DND-41 (cell line): Measurements from ENCODE around the gene ICE2.
"Not testable (repeated sequence)": the region's sequence is repeated elsewhere in the genome, so short reads cannot be mapped to it uniquely, and the experiment has no call there.

Source experiments
- ATAC-seq: fragments of 200-7000 bp; cut with Tn5 transposase; 3 replicates; pipeline ENCODE4 v1.9.1; 2021; ENCODE audit warnings: low read depth; ENCODE audit not compliant: insufficient read depth
- DNase-seq: peaks from one replicate; pipeline ENCODE4 v3.0.0-alpha.2; 2020
- H2AFZ ChIP-seq: 2 replicates; pipeline ENCODE4 v1.6.0; 2012; ENCODE audit warnings: low read depth, low read length
- H3K27ac ChIP-seq: 2 replicates; pipeline ENCODE4 v1.5.1; 2012; ENCODE audit warnings: low read length, inconsistent platforms
- H3K27me3 ChIP-seq: fragments of 200-600 bp; sonication (generic); 2 replicates; pipeline ENCODE4 v1.6.0; 2012; ENCODE audit warnings: low read length, mild to moderate bottlenecking, inconsistent platforms; ENCODE audit not compliant: insufficient read depth, poor library complexity
- H3K36me3 ChIP-seq: 2 replicates; pipeline ENCODE4 v1.5.1; 2012; ENCODE audit warnings: low read length, inconsistent platforms; ENCODE audit not compliant: insufficient read depth
- H3K4me1 ChIP-seq: 2 replicates; pipeline ENCODE4 v1.5.1; 2012; ENCODE audit warnings: mild to moderate bottlenecking, low read length; ENCODE audit not compliant: insufficient read depth
- H3K4me2 ChIP-seq: 2 replicates; pipeline ENCODE4 v1.6.0; 2012; ENCODE audit warnings: mild to moderate bottlenecking, moderate library complexity, low read length, inconsistent platforms; ENCODE audit not compliant: insufficient read depth
- H3K4me3 ChIP-seq, 2 experiments: fragments of 200-600 bp in 1 of 2; shearing (Covaris generic) in 1 of 2; 2 replicates each; pipeline ENCODE4 v1.5.1; 2012 to 2016; ENCODE audit warnings: inconsistent platforms in 2 of 2, low read length in 2 of 2, mild to moderate bottlenecking in 2 of 2, low read depth in 1 of 2, moderate library complexity in 1 of 2
- H3K79me2 ChIP-seq: 2 replicates; pipeline ENCODE4 v1.6.0; 2012; ENCODE audit warnings: low read length, inconsistent platforms; ENCODE audit not compliant: insufficient read depth
- H3K9ac ChIP-seq: 2 replicates; pipeline ENCODE4 v1.6.0; 2012; ENCODE audit warnings: low read depth, mild to moderate bottlenecking, inconsistent platforms, low read length, moderate library complexity
- H3K9me3 ChIP-seq: 2 replicates; pipeline ENCODE4 v1.5.1; 2012; ENCODE audit warnings: low read length, moderate library complexity, mild to moderate bottlenecking, inconsistent platforms; ENCODE audit not compliant: insufficient read depth, severe bottlenecking
- H4K20me1 ChIP-seq: 2 replicates; pipeline ENCODE4 v1.6.0; 2012; ENCODE audit warnings: low read length; ENCODE audit not compliant: insufficient read depth
- CTCF ChIP-seq: IDR thresholded peaks from 2 replicates; pipeline ENCODE4 v1.5.1; 2012; ENCODE audit warnings: borderline replicate concordance, low read length, moderate library complexity, mild to moderate bottlenecking; ENCODE audit not compliant: poor library complexity, severe bottlenecking; ENCODE audit errors: extremely low read depth
- EZH2 ChIP-seq: IDR thresholded peaks from 3 replicates; pipeline ENCODE4 v1.6.1; 2012; ENCODE audit warnings: borderline replicate concordance, low read depth, mild to moderate bottlenecking, moderate library complexity, low read length, inconsistent platforms; ENCODE audit not compliant: severe bottlenecking

The ICE2 gene

GRCh38 chr15:60413231-60413824 lies 65.6 kb downstream of the ICE2 start:
- TF ChIP-seq CTCF = no peak
- no peak for TF ChIP-seq EZH2
- H4K20me1 ChIP-seq = no peaks in the 10 kb centered on the region
- no peaks in the 10 kb centered on the region for H3K36me3 ChIP-seq
- H3K9me3 ChIP-seq = no peaks in the 10 kb centered on the region
- H3K27ac ChIP-seq = no peak overlapping the region
- DNase-seq (no peak), ATAC-seq (no peak)
- H3K9ac ChIP-seq = no peak overlapping the region
- no peaks in the 10 kb centered on the region for H3K79me2 ChIP-seq
- peaks cover 5% of the 10 kb centered on the region; the same call in 1 of the 2 replicates for H3K4me1 ChIP-seq
- no peak overlapping the region for H2AFZ ChIP-seq
- H3K4me3 ChIP-seq = no peak overlapping the region
- H3K4me2 ChIP-seq = no peak overlapping the region
- no peaks in the 10 kb centered on the region for H3K27me3 ChIP-seq

- not testable (repeated sequence) for H3K4me3 ChIP-seq, H4K20me1 ChIP-seq, H2AFZ ChIP-seq, H3K4me1 ChIP-seq, H3K36me3 ChIP-seq, H3K79me2 ChIP-seq, H3K27me3 ChIP-seq, DNase-seq, H3K9ac ChIP-seq, H3K9me3 ChIP-seq, H3K4me2 ChIP-seq, H3K27ac ChIP-seq, ATAC-seq
Measured at GRCh38 chr15:60412807-60413206, 66.1 kb downstream of the ICE2 start.

- H3K9me3 ChIP-seq = no peaks in the 10 kb centered on the region
- no peak overlapping the region for H2AFZ ChIP-seq
- no peaks in the 10 kb centered on the region for H4K20me1 ChIP-seq
- H3K79me2 ChIP-seq = no peaks in the 10 kb centered on the region
- H3K27ac ChIP-seq = no peak overlapping the region
- no peak for TF ChIP-seq EZH2
- no peak for TF ChIP-seq CTCF
- H3K4me3 ChIP-seq = no peak overlapping the region
- DNase-seq (no peak), ATAC-seq (no peak)
- H3K36me3 ChIP-seq = no peaks in the 10 kb centered on the region
- no peaks in the 10 kb centered on the region for H3K27me3 ChIP-seq
- no peak overlapping the region for H3K9ac ChIP-seq
- peaks cover 6% of the 10 kb centered on the region; the same call in 1 of the 2 replicates for H3K4me1 ChIP-seq
- H3K4me2 ChIP-seq = no peak overlapping the region
Measured at GRCh38 chr15:60411774-60412425, 67.0 kb downstream of the ICE2 start.

- not testable (repeated sequence) for ATAC-seq, H3K4me2 ChIP-seq, H3K9me3 ChIP-seq, H3K4me1 ChIP-seq, H3K79me2 ChIP-seq, H3K27me3 ChIP-seq, H2AFZ ChIP-seq, H3K9ac ChIP-seq, DNase-seq, H3K27ac ChIP-seq, H3K36me3 ChIP-seq, H3K4me3 ChIP-seq, H4K20me1 ChIP-seq
Measured at GRCh38 chr15:60410350-60410749, 68.6 kb downstream of the ICE2 start.
